ENCODE results near the gene NKTR.

The NKTR gene

DNA sequence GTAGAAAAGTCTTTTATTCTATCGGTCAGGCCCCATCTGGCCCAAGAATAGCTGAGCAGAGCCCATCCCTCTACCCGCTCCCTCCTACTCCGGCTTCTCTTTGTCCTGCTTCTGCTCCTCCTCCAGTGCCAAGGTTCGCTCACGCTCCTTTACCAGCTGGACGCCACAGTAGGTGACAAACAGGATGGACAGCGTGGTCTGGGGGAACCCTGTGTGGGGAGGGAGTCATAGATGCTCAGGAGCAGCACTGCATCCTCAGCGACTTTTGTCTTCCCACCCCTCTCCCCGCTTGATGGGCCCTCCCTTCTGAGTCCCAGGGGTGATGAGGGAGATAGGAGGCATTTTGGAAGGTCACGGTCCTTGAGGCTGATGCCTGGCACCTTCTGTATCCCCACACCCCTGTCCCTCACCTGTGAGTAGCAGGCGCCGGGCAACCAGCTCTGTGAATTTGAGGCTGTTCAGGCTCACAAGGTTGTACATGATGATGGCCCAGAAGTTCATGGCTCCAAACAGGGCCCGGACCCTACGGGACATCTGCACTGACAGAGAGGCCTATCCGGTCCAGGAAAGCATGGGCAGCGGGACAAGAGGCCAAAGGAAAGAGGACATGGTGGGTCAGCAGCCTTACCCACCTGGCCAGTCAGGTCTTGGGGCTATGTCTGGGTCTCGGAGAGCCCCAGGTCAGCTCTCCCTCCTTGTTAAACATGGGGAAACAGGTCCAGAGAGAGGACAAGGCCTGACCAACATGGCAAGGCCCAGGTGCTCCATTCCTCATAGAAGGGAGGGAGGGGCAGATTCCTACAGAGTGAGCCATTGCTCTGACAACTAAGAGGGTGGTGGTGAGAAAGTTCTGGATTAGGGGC, 92.4 kb downstream of the NKTR start:
- no peak for DNase-seq (ENCODE audit: low read depth)
- H3K4me3 ChIP-seq (ENCODE audit: control insufficient read depth, low read depth, low read length): no peak overlapping the region
- TF ChIP-seq, protein P1, sequence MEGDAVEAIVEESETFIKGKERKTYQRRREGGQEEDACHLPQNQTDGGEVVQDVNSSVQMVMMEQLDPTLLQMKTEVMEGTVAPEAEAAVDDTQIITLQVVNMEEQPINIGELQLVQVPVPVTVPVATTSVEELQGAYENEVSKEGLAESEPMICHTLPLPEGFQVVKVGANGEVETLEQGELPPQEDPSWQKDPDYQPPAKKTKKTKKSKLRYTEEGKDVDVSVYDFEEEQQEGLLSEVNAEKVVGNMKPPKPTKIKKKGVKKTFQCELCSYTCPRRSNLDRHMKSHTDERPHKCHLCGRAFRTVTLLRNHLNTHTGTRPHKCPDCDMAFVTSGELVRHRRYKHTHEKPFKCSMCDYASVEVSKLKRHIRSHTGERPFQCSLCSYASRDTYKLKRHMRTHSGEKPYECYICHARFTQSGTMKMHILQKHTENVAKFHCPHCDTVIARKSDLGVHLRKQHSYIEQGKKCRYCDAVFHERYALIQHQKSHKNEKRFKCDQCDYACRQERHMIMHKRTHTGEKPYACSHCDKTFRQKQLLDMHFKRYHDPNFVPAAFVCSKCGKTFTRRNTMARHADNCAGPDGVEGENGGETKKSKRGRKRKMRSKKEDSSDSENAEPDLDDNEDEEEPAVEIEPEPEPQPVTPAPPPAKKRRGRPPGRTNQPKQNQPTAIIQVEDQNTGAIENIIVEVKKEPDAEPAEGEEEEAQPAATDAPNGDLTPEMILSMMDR (conservative IDR thresholded peaks at IDR 0.05; ENCODE audit: control insufficient read depth, insufficient read depth, low read depth, low read length): no peak

DNA sequence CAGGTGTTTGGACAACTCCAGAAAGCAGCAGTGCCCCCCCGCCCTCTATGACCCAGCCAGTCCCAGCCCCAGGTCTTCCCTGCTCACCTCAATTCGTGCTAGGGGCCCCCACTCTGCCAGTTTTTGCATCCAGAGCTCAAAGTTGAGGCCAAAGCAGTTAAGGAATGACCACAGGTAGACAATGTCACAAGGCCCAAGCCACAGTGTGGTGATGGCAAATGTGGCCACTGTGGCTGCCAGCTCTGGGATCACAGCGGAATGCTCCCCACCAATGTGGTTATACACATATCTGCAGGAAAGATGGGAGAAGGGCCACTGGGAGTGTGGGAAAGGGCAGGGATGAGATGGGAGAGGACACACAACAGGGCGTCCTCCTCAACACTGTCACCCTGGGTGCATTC, 93.0 kb downstream of the NKTR start:
- DNase-seq (ENCODE audit: low read depth): no peak
- H3K4me3 ChIP-seq (ENCODE audit: control insufficient read depth, low read depth, low read length): no peak overlapping the region
- TF ChIP-seq, protein P1 (conservative IDR thresholded peaks at IDR 0.05; ENCODE audit: control insufficient read depth, insufficient read depth, low read depth, low read length): no peak

DNA sequence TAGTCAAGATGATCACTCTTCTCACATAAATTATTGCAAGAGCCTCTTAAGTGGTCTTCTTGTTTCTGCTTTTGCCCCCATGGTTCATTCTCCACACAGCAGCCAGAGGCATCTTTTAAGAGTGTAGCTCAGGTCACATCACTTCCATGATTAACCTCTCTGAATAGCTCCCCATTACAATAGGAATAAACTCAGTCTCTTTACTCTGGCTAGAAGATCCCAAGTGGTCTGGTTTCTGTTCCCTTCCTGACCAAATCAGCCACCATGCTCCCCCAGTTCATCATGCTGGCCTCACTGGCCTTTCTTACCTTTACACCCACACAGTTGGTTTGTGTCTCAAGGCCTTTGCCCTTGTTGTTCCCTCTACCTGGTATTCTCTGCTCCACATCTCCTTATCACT, 93.9 kb downstream of the NKTR start:
- TF ChIP-seq, protein P1 (conservative IDR thresholded peaks at IDR 0.05; ENCODE audit: control insufficient read depth, insufficient read depth, low read depth, low read length): no peak
- no peak overlapping the region for H3K4me3 ChIP-seq (ENCODE audit: control insufficient read depth, low read depth, low read length)
- no peak for DNase-seq (ENCODE audit: low read depth)

DNA sequence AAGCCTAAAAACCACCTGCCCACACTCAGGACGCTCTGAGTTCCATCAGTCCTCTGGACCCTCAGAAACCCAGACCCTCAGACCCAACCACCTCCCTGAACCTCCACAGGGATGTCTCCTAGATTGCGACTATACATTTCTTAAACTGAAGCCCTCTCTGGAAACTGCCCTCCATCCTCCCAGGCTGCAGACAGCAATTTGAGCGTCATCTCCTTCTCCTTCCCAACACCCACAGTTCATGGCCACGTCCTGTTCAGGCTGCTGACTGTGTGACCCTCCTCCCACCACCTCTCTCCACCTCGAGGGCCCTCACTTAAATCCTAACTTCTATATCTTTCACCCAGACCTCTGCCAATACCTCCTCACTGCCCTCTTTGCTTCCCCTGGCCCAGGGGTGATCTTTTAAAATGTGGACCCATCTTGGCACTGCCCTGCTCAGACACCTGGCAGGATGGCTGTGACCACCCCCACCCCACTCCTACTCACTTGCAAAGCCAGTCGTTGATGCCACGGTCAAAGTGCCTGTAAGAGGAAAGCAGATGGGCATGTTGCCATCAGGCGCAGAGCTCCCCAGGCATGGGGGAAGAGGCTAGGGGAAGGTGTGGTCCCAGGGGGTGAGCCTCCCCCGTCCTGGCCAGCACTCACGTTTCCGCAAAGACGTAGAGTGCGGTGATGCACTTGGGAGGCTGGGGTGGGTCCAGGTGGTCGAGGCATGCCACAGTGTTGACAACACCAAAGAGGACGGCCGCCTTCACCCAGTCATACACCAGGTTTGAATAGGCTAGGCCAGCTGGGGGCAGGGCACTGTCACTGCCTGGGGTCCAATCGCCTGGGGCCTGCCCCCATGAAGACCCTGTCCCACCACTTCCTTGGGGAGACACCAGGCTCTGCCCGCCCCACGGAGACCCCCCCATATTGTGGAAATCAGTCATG, 96.1 kb downstream of the NKTR start:
- TF ChIP-seq, protein P1 (conservative IDR thresholded peaks at IDR 0.05; ENCODE audit: control insufficient read depth, insufficient read depth, low read depth, low read length): no peak
- no peak overlapping the region for H3K4me3 ChIP-seq (ENCODE audit: control insufficient read depth, low read depth, low read length)
- DNase-seq (ENCODE audit: low read depth): no peak

DNA sequence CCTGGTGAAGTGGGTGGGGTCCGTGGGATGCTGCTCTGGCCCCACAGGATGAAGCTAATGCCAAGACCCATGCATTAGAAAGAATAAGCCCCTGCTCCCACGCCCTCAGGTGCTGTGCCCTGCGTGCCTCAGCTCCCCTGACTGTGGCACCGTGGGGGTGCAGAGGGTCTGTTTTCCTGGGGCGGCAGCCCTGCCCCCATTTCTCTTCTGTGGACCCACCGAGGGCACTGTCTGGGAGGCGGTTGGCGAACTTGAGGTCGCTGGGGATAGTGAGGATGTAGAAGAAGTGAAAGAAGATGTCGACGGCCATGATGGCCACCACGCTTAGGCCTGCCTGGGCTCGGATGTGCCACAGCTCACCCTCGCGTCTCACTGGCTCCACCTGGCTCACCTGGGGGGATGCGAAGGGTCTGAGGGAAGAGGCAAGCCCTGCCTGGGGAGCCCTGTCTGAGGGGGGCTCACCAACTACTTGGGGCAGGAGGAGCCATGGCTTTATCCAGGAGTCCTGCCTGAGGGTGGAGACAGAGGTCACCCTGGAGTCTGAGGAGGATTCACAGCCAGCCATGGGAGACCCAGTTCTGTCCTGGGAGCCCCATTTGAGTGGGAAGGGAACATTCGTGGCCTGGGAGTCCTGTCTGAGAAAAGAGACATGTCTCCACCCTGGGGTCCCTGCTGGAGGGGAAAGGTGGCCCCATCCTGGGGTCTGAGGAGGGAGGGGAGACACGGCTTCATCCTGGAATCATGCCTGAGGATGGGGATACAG, 97.0 kb downstream of the NKTR start:
- no peak for DNase-seq (ENCODE audit: low read depth)
- TF ChIP-seq, protein P1 (conservative IDR thresholded peaks at IDR 0.05; ENCODE audit: control insufficient read depth, insufficient read depth, low read depth, low read length): no peak
- no peak overlapping the region for H3K4me3 ChIP-seq (ENCODE audit: control insufficient read depth, low read depth, low read length)

All from fibroblast of mammary gland (primary cell).